ENCODE data around the gene DCAF11. TPM values are rescaled to one million over a fixed set of nuclear protein-coding genes. Genes with fewer than 3 reads are reported as not detected.

DCAF11 gene
- total RNA-seq, 6 donors from 2014 or later = 68.4 to 138 (median 95.0) TPM

DNA sequence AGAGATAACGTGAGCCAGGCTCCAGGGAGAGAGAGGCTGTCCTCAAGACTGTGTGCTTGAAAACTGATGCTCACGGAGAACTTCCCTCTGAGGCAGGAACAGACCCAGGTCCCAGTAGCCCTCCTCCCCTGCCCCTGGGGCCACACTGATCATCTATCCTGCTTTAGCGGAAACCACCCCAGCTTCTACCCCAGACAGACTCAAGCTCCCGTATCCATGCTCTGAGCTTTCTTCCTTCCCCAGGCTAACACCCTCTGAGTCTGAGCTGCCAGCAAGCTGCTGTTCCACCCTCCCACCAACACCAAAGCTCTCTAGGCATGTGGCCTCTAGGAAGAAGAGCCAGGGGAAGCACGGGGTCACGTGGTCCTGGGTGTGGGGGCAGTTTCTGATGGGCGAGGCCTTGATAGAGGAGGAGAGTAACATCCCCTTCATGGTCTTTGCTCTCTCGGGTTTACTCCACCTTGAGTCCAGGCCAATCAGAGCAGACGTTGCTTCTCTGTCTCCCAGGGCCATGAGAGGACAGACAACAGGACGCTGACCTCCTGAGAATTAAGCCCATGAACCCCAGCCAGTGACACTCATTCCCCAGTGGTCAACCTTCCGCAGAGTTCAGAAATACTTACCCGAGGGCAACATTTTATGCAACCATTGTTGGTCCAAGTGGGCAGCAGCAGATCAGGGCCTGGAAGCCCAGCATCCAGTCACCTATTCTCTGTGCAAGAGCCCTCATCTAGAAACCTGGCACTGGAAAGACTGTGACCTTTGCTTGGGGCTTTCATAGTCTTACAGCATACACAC is 19.1 kb upstream of the DCAF11 start:
- H3K27ac ChIP-seq = peak overlapping the region; percentile 95 to 98 (median 98)
- H3K27me3 ChIP-seq = no peaks in the 10 kb centered on the region
- H3K4me3 ChIP-seq = peak overlapping the region; percentile 75 to 88 (median 82)
- WGBS, 2 donors = 34 to 39% methylated on average over 8 to 12 of the region's 12 CpGs
- TF ChIP-seq POLR2A (IDR thresholded peaks at IDR 0.05) = peak in 1 of 4 donors; percentile 47
- peak in 1 of 2 donors; percentile 74 for TF ChIP-seq POLR2AphosphoS5 (IDR thresholded peaks at IDR 0.05)
- no peak for TF ChIP-seq EP300 (IDR thresholded peaks at IDR 0.05)
- H3K36me3 ChIP-seq = peaks cover 3 to 29% (median 24%) of the 10 kb centered on the region in 4 donors
- H3K4me1 ChIP-seq = peaks cover 8 to 47% (median 27%) of the 10 kb centered on the region in 4 donors
- ATAC-seq (ENCODE audit: low FRiP score in 2 of 2) (peak in 1 of 2 donors; percentile 27), DNase-seq (peak in 1 of 2 donors; percentile 65)
- H3K9me3 ChIP-seq = no peaks in the 10 kb centered on the region

- TF ChIP-seq POLR2AphosphoS5 (IDR thresholded peaks at IDR 0.05) (no peak), POLR2A (IDR thresholded peaks at IDR 0.05) (no peak), EP300 (IDR thresholded peaks at IDR 0.05) (no peak)
- TF ChIP-seq, protein P1, sequence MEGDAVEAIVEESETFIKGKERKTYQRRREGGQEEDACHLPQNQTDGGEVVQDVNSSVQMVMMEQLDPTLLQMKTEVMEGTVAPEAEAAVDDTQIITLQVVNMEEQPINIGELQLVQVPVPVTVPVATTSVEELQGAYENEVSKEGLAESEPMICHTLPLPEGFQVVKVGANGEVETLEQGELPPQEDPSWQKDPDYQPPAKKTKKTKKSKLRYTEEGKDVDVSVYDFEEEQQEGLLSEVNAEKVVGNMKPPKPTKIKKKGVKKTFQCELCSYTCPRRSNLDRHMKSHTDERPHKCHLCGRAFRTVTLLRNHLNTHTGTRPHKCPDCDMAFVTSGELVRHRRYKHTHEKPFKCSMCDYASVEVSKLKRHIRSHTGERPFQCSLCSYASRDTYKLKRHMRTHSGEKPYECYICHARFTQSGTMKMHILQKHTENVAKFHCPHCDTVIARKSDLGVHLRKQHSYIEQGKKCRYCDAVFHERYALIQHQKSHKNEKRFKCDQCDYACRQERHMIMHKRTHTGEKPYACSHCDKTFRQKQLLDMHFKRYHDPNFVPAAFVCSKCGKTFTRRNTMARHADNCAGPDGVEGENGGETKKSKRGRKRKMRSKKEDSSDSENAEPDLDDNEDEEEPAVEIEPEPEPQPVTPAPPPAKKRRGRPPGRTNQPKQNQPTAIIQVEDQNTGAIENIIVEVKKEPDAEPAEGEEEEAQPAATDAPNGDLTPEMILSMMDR (IDR thresholded peaks at IDR 0.05) = no peak
- Histone ChIP-seq H3K4me1 (peaks cover 8 to 47% (median 27%) of the 10 kb centered on the region in 4 donors), H3K27ac (no peak overlapping the region), H3K36me3 (peaks cover 3 to 40% (median 31%) of the 10 kb centered on the region in 4 donors), H3K9me3 (no peaks in the 10 kb centered on the region), H3K4me3 (no peak overlapping the region), H3K27me3 (no peaks in the 10 kb centered on the region)
- no peak for ATAC-seq (ENCODE audit: low FRiP score in 2 of 2)
- no peak for DNase-seq
- WGBS, 2 donors = 94 to 96% methylated on average over 7 to 8 of the region's 8 CpGs
These were observed 17.9 kb upstream of the DCAF11 start for GRCh38 chr14:24096545-24097181.

- DNase-seq (no peak), ATAC-seq (ENCODE audit: low FRiP score in 2 of 2) (no peak)
- WGBS, 2 donors = 92 to 96% methylated on average over 4 to 16 of the region's 16 CpGs
- Histone ChIP-seq H3K27me3 (no peaks in the 10 kb centered on the region), H3K36me3 (peaks cover 3 to 48% (median 36%) of the 10 kb centered on the region in 4 donors), H3K4me1 (peaks cover 7 to 32% (median 17%) of the 10 kb centered on the region in 4 donors), H3K4me3 (no peak overlapping the region), H3K9me3 (no peaks in the 10 kb centered on the region), H3K27ac (no peak overlapping the region)
- TF ChIP-seq EP300 (IDR thresholded peaks at IDR 0.05) (no peak), POLR2AphosphoS5 (IDR thresholded peaks at IDR 0.05) (no peak), POLR2A (IDR thresholded peaks at IDR 0.05) (no peak)
- TF ChIP-seq, protein P1 (IDR thresholded peaks at IDR 0.05) = no peak
These were observed 16.2 kb upstream of the DCAF11 start for GRCh38 chr14:24098229-24098926.

GRCh38 chr14:24098927-24099813 is 15.4 kb upstream of the DCAF11 start:
- peak in 1 of 2 donors; percentile 78 for DNase-seq
- Histone ChIP-seq H3K9me3 (no peaks in the 10 kb centered on the region), H3K27ac (no peak overlapping the region), H3K4me3 (no peak overlapping the region), H3K4me1 (peaks cover 4 to 27% (median 12%) of the 10 kb centered on the region in 4 donors), H3K36me3 (peaks cover 3 to 56% (median 41%) of the 10 kb centered on the region in 4 donors), H3K27me3 (no peaks in the 10 kb centered on the region)
- WGBS, 2 donors = 90 to 94% methylated on average over 5 to 6 of the region's 17 CpGs
- ATAC-seq (ENCODE audit: low FRiP score in 2 of 2) = no peak
- TF ChIP-seq POLR2A (IDR thresholded peaks at IDR 0.05) = no peak

All from upper lobe of left lung (tissue), 6 donors.